H1 (cell line): ENCODE data around the gene CDH12. TPM values are rescaled to one million over a fixed set of nuclear protein-coding genes. Genes with fewer than 3 reads are reported as not detected.

Source experiments
- CHD2 ChIP-seq: IDR thresholded peaks from 2 replicates; pipeline ENCODE4 v1.6.1; 2012; ENCODE audit warnings: low read length, improper control_type of control experiment
- GTF2F1 ChIP-seq: IDR thresholded peaks from 2 replicates; pipeline ENCODE4 v1.6.1; 2012; ENCODE audit warnings: low read depth, low read length, improper control_type of control experiment, borderline replicate concordance
- KDM4A ChIP-seq: IDR thresholded peaks from one replicate; pipeline ENCODE4 v1.7.1; 2012; ENCODE audit warnings: low read depth, mild to moderate bottlenecking, moderate library complexity, low read length, inconsistent platforms; ENCODE audit not compliant: severe bottlenecking
- NANOG ChIP-seq: IDR thresholded peaks from 2 replicates; pipeline ENCODE4 v1.6.1; 2011; ENCODE audit warnings: low read length, low read depth, mild to moderate bottlenecking, inconsistent platforms; ENCODE audit not compliant: insufficient read depth, poor library complexity, severe bottlenecking
- PHF8 ChIP-seq: fragments of 200-600 bp; sonication (generic); conservative IDR thresholded peaks from 2 replicates; pipeline ENCODE4 v1.7.1; 2012; ENCODE audit warnings: low read depth, mild to moderate bottlenecking, inconsistent platforms, low read length, moderate library complexity
- SAP30 ChIP-seq: fragments of 300-600 bp; sonication (generic); IDR thresholded peaks from 2 replicates; pipeline ENCODE4 v1.7.1; 2012; ENCODE audit warnings: low read length, moderate library complexity, mild to moderate bottlenecking, inconsistent platforms; ENCODE audit not compliant: insufficient read depth, insufficient replicate concordance
- SIN3A ChIP-seq, 2 experiments: IDR thresholded peaks in 1 of 2; conservative IDR thresholded peaks in 1 of 2; 2 replicates each; pipeline ENCODE4 v1.6.1; 2011 to 2012; ENCODE audit warnings: low read length in 2 of 2, improper control_type of control experiment in 1 of 2, low read depth in 1 of 2, mild to moderate bottlenecking in 1 of 2
- TEAD4 ChIP-seq: IDR thresholded peaks from 2 replicates; pipeline ENCODE4 v1.6.1; 2012; ENCODE audit warnings: low read depth, low read length, inconsistent platforms, mixed read lengths
- ZNF274 ChIP-seq: IDR thresholded peaks from 2 replicates; pipeline ENCODE4 v1.7.0; 2012; ENCODE audit warnings: low read length, borderline replicate concordance; ENCODE audit errors: extremely low read depth
- polyA plus RNA-seq, 7 experiments: library from polyadenylated mRNA; depleted of rRNA in 3 of 7; stranded (reverse) in 5 of 7; unstranded in 2 of 7; fragments of >200 nt in 5 of 7; fragments of 200-250 nt in 2 of 7; gene quantifications; 1 replicate in 5 of 7; 2 replicates in 1 of 7; 4 replicates in 1 of 7; pipeline versions ENCODE4 v1.2.1 to v1.2.3, GENCODE V29; 2011 to 2013; ENCODE audit warnings: missing spikeins in 2 of 7, mixed read lengths in 2 of 7
- total RNA-seq: library from RNA; stranded (reverse); fragmentation: NEBNext Ultra II Directional; extraction: Animal tissue kit (Norgen Biotek cat#: 25700); gene quantifications from 2 replicates; pipeline ENCODE4 v1.2.1, GENCODE V29; 2021
- TF ChIP-seq, protein P1 (sequence below): fragments of 300-600 bp; sonication (generic); IDR thresholded peaks from 2 replicates; pipeline ENCODE4 v1.7.1; 2012; ENCODE audit warnings: low read length, moderate library complexity, mild to moderate bottlenecking, inconsistent platforms; ENCODE audit not compliant: insufficient replicate concordance

The CDH12 gene
- total and polyA plus RNA-seq, 2 of the 8 experiments (the other 6 are each of a cell fraction or from before 2014, with no cell fraction given), result 0.03 TPM; not detected in 1

DNA sequence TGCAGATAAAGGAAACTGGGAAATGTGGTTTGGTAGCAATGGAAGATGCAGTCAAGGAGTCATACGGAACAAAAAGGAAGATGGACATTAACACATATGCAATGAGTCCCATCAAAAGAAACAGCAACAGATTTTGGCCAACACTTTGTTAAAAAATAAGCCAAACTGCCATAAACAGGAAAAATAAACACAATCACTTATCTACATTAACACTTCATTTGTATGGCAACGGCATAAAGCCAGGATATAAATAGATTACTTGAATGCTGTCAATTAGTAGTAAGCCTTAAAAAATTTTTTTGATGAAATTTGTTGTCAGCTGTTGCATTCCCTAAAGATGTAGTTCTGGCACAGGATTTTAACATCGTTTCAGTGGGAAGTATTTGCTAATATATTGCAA lies 190.8 kb downstream of the CDH12 start (continued):
- TF ChIP-seq, protein P1, sequence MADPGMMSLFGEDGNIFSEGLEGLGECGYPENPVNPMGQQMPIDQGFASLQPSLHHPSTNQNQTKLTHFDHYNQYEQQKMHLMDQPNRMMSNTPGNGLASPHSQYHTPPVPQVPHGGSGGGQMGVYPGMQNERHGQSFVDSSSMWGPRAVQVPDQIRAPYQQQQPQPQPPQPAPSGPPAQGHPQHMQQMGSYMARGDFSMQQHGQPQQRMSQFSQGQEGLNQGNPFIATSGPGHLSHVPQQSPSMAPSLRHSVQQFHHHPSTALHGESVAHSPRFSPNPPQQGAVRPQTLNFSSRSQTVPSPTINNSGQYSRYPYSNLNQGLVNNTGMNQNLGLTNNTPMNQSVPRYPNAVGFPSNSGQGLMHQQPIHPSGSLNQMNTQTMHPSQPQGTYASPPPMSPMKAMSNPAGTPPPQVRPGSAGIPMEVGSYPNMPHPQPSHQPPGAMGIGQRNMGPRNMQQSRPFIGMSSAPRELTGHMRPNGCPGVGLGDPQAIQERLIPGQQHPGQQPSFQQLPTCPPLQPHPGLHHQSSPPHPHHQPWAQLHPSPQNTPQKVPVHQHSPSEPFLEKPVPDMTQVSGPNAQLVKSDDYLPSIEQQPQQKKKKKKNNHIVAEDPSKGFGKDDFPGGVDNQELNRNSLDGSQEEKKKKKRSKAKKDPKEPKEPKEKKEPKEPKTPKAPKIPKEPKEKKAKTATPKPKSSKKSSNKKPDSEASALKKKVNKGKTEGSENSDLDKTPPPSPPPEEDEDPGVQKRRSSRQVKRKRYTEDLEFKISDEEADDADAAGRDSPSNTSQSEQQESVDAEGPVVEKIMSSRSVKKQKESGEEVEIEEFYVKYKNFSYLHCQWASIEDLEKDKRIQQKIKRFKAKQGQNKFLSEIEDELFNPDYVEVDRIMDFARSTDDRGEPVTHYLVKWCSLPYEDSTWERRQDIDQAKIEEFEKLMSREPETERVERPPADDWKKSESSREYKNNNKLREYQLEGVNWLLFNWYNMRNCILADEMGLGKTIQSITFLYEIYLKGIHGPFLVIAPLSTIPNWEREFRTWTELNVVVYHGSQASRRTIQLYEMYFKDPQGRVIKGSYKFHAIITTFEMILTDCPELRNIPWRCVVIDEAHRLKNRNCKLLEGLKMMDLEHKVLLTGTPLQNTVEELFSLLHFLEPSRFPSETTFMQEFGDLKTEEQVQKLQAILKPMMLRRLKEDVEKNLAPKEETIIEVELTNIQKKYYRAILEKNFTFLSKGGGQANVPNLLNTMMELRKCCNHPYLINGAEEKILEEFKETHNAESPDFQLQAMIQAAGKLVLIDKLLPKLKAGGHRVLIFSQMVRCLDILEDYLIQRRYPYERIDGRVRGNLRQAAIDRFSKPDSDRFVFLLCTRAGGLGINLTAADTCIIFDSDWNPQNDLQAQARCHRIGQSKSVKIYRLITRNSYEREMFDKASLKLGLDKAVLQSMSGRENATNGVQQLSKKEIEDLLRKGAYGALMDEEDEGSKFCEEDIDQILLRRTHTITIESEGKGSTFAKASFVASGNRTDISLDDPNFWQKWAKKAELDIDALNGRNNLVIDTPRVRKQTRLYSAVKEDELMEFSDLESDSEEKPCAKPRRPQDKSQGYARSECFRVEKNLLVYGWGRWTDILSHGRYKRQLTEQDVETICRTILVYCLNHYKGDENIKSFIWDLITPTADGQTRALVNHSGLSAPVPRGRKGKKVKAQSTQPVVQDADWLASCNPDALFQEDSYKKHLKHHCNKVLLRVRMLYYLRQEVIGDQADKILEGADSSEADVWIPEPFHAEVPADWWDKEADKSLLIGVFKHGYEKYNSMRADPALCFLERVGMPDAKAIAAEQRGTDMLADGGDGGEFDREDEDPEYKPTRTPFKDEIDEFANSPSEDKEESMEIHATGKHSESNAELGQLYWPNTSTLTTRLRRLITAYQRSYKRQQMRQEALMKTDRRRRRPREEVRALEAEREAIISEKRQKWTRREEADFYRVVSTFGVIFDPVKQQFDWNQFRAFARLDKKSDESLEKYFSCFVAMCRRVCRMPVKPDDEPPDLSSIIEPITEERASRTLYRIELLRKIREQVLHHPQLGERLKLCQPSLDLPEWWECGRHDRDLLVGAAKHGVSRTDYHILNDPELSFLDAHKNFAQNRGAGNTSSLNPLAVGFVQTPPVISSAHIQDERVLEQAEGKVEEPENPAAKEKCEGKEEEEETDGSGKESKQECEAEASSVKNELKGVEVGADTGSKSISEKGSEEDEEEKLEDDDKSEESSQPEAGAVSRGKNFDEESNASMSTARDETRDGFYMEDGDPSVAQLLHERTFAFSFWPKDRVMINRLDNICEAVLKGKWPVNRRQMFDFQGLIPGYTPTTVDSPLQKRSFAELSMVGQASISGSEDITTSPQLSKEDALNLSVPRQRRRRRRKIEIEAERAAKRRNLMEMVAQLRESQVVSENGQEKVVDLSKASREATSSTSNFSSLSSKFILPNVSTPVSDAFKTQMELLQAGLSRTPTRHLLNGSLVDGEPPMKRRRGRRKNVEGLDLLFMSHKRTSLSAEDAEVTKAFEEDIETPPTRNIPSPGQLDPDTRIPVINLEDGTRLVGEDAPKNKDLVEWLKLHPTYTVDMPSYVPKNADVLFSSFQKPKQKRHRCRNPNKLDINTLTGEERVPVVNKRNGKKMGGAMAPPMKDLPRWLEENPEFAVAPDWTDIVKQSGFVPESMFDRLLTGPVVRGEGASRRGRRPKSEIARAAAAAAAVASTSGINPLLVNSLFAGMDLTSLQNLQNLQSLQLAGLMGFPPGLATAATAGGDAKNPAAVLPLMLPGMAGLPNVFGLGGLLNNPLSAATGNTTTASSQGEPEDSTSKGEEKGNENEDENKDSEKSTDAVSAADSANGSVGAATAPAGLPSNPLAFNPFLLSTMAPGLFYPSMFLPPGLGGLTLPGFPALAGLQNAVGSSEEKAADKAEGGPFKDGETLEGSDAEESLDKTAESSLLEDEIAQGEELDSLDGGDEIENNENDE, result no peak
- TF ChIP-seq CHD2 (no peak), TEAD4 (no peak), KDM4A (no peak), NANOG (no peak), SAP30 (no peak), ZNF274 (no peak), GTF2F1 (no peak), PHF8 (no peak), SIN3A (conservative IDR thresholded peaks at IDR 0.05 in 1 of 2, IDR thresholded peaks at IDR 0.05 in 1 of 2; ENCODE audit: low read depth in 1 of 2, low read length in 2 of 2) (no peak)
